Measurements from ENCODE around the gene APOBEC3G. TPM values are rescaled to one million over a fixed set of nuclear protein-coding genes. Genes with fewer than 3 reads are reported as not detected.
A peak's percentile ranks its signal among the peaks of the same experiment; 100 is the strongest.

Gene APOBEC3G
- total RNA-seq, 1 donor from 2014 or later, result 152 TPM

- no peaks in the 10 kb centered on the region for H3K9me3 Mint-ChIP-seq
- no peaks in the 10 kb centered on the region for H3K27me3 Mint-ChIP-seq
- peaks cover 27% of the 10 kb centered on the region for H3K4me1 Mint-ChIP-seq
- TF ChIP-seq CTCF (IDR thresholded peaks at IDR 0.05), result no peak
- ChIA-PET POLR2A (no interaction called here), CTCF (no interaction called here)
- no peak for ATAC-seq (ENCODE audit: low read depth)
- H3K27ac Mint-ChIP-seq, result no peak overlapping the region
- DNase-seq, result no peak
- intact Hi-C loops (cut with micrococcal nuclease), result no loop called here
- no peaks in the 10 kb centered on the region for H3K36me3 Mint-ChIP-seq (ENCODE audit: low read depth)
- no peak overlapping the region for H3K4me3 Mint-ChIP-seq
Observed at GRCh38 chr22:39103431-39103830, 26.4 kb downstream of the APOBEC3G start.

- intact Hi-C loops (cut with micrococcal nuclease), result no loop called here
- H3K9me3 Mint-ChIP-seq, result no peaks in the 10 kb centered on the region
- POLR2A ChIA-PET, result no interaction called here
Observed at GRCh38 chr22:39106326-39106725, 29.3 kb downstream of the APOBEC3G start.

GRCh38 chr22:39108487-39108886, 31.4 kb downstream of the APOBEC3G start:
- Mint-ChIP-seq H3K27me3 (no peaks in the 10 kb centered on the region), H3K4me3 (no peak overlapping the region), H3K27ac (no peak overlapping the region), H3K4me1 (peaks cover 26% of the 10 kb centered on the region), H3K9me3 (no peaks in the 10 kb centered on the region), H3K36me3 (ENCODE audit: low read depth) (no peaks in the 10 kb centered on the region)
- intact Hi-C loops (cut with micrococcal nuclease), result no loop called here
- TF ChIP-seq CTCF (IDR thresholded peaks at IDR 0.05), result no peak
- CTCF ChIA-PET, result interaction anchor here (0.6 kb wide), 1 partner anchor 10 kb away, joined by 3 read pairs; no protein-coding TSS in a partner anchor
- POLR2A ChIA-PET, result interaction anchor here (0.6 to 3.0 kb wide), 4 partner anchors 8 to 71 kb away, joined by 3 to 13 read pairs (median 6); no protein-coding TSS in a partner anchor
- DNase-seq (no peak), ATAC-seq (ENCODE audit: low read depth) (no peak)

More at GRCh38 chr22:39106326-39106725, 29.3 kb downstream of the APOBEC3G start:
- H3K27ac Mint-ChIP-seq, result no peak overlapping the region
- no peaks in the 10 kb centered on the region for H3K27me3 Mint-ChIP-seq
- H3K36me3 Mint-ChIP-seq (ENCODE audit: low read depth), result no peaks in the 10 kb centered on the region
- no peak for TF ChIP-seq CTCF (IDR thresholded peaks at IDR 0.05)
- no peak for ATAC-seq (ENCODE audit: low read depth)
- CTCF ChIA-PET, result no interaction called here
- DNase-seq, result no peak
- H3K4me3 Mint-ChIP-seq, result no peak overlapping the region
- peaks cover 21% of the 10 kb centered on the region for H3K4me1 Mint-ChIP-seq

- no peak for DNase-seq
- intact Hi-C loops (cut with micrococcal nuclease), result loop anchor here (1.0 kb wide), 1 partner anchor 10 kb away; no protein-coding TSS in a partner anchor
- CTCF ChIA-PET, result interaction anchor here (1.0 to 1.6 kb wide), 2 partner anchors 10 to 239 kb away, joined by 3 to 4 read pairs; no protein-coding TSS in a partner anchor
- Mint-ChIP-seq H3K9me3 (no peaks in the 10 kb centered on the region), H3K4me1 (peaks cover 33% of the 10 kb centered on the region), H3K27me3 (no peaks in the 10 kb centered on the region), H3K4me3 (no peak overlapping the region), H3K36me3 (ENCODE audit: low read depth) (no peaks in the 10 kb centered on the region), H3K27ac (peak overlapping the region; percentile 54)
- ATAC-seq (ENCODE audit: low read depth), result peak; percentile 58
- no peak for TF ChIP-seq CTCF (IDR thresholded peaks at IDR 0.05)
- POLR2A ChIA-PET, result interaction anchor here (0.6 to 3.0 kb wide), 5 partner anchors 9 to 42 kb away, joined by 3 to 14 read pairs (median 4); no protein-coding TSS in a partner anchor
Observed at GRCh38 chr22:39109361-39109760, 32.3 kb downstream of the APOBEC3G start.

- no peak overlapping the region for H3K4me3 Mint-ChIP-seq
- DNase-seq, result no peak
- ChIA-PET POLR2A (interaction anchor here (0.6 to 2.0 kb wide), 11 partner anchors 10 to 106 kb away, joined by 3 to 14 read pairs (median 3); no protein-coding TSS in a partner anchor), CTCF (interaction anchor here (1.0 to 1.6 kb wide), 2 partner anchors 108 to 240 kb away, joined by 3 to 4 read pairs; no protein-coding TSS in a partner anchor)
- H3K4me1 Mint-ChIP-seq, result peaks cover 48% of the 10 kb centered on the region
- no peaks in the 10 kb centered on the region for H3K9me3 Mint-ChIP-seq
- intact Hi-C loops (cut with micrococcal nuclease), result no loop called here
- H3K27me3 Mint-ChIP-seq, result no peaks in the 10 kb centered on the region
- ATAC-seq (ENCODE audit: low read depth), result peak; percentile 55
- peak overlapping the region; percentile 37 for H3K27ac Mint-ChIP-seq
- no peaks in the 10 kb centered on the region for H3K36me3 Mint-ChIP-seq (ENCODE audit: low read depth)
- no peak for TF ChIP-seq CTCF (IDR thresholded peaks at IDR 0.05)
Observed at GRCh38 chr22:39110631-39111561, 33.8 kb downstream of the APOBEC3G start.
